ENCODE results near the gene ODF2.

Gene ODF2

GRCh38 chr9:128512820-128513219 lies 57.0 kb downstream of the ODF2 start:
- TF ChIP-seq, protein P1, sequence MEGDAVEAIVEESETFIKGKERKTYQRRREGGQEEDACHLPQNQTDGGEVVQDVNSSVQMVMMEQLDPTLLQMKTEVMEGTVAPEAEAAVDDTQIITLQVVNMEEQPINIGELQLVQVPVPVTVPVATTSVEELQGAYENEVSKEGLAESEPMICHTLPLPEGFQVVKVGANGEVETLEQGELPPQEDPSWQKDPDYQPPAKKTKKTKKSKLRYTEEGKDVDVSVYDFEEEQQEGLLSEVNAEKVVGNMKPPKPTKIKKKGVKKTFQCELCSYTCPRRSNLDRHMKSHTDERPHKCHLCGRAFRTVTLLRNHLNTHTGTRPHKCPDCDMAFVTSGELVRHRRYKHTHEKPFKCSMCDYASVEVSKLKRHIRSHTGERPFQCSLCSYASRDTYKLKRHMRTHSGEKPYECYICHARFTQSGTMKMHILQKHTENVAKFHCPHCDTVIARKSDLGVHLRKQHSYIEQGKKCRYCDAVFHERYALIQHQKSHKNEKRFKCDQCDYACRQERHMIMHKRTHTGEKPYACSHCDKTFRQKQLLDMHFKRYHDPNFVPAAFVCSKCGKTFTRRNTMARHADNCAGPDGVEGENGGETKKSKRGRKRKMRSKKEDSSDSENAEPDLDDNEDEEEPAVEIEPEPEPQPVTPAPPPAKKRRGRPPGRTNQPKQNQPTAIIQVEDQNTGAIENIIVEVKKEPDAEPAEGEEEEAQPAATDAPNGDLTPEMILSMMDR (IDR thresholded peaks at IDR 0.05): no peak

- TF ChIP-seq, protein P1 (IDR thresholded peaks at IDR 0.05): no peak
These were observed 66.2 kb downstream of the ODF2 start for GRCh38 chr9:128521956-128522355.

- TF ChIP-seq, protein P1 (IDR thresholded peaks at IDR 0.05): no peak
These were observed 67.6 kb downstream of the ODF2 start for GRCh38 chr9:128523199-128523925.

GRCh38 chr9:128526720-128527119 lies 70.9 kb downstream of the ODF2 start:
- TF ChIP-seq, protein P1 (IDR thresholded peaks at IDR 0.05): no peak

DNA sequence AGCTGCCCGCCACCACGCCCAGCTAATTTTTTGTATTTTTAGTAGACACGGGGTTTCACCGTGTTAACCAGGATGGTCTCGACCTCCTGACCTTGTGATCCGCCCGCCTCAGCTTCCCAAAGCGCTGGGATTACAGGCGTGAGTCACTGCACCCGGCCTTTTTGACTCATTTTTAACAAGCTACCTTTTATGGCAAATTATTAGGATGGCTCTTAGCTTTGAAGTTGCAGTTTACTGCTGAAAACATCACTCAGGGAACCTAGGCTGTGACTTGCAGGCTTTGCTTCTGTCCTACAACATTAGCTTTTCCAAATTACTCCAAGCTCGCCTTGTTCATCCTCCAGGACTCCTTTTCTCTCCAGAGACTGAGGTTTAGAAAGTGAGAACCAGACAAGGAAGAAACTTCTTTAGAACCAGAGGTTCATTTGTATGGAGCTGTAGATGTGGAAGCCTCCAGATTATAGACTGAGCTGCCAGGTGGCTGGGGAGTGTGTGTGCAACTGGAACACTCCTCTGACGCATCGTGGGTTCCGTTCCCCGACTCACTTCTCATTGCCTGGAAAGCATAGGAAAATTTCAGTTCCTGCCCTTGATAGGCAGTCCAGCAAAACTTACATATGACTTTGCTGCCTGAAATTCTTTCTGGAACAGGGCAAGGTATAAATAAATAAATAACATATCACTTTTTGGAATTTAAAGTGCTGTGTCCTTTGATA lies 72.8 kb downstream of the ODF2 start:
- TF ChIP-seq, protein P1 (IDR thresholded peaks at IDR 0.05): no peak

- TF ChIP-seq, protein P1 (IDR thresholded peaks at IDR 0.05): no peak
These were observed 73.4 kb downstream of the ODF2 start for GRCh38 chr9:128529191-128529590.

GRCh38 chr9:128532581-128532980 lies 76.8 kb downstream of the ODF2 start:
- TF ChIP-seq, protein P1 (IDR thresholded peaks at IDR 0.05): no peak
